Endothelial cell (in vitro differentiated cells): ENCODE measurements around the gene TAF4. TPM values are rescaled to one million over a fixed set of nuclear protein-coding genes. Genes with fewer than 3 reads are reported as not detected.

Source experiments
- DNase-seq: peaks from one replicate; pipeline ENCODE4 v3.0.0; 2021; ENCODE audit warnings: low spot score
- H3K27ac Mint-ChIP-seq: one replicate; pipeline ENCODE4 v1.8.0; 2021; ENCODE audit warnings: mixed read lengths, inconsistent platforms; ENCODE audit not compliant: unreplicated experiment
- H3K27me3 Mint-ChIP-seq: one replicate; pipeline ENCODE4 v1.8.0; 2021; ENCODE audit warnings: mild to moderate bottlenecking, moderate library complexity, mixed read lengths, inconsistent platforms; ENCODE audit not compliant: unreplicated experiment
- H3K36me3 Mint-ChIP-seq: one replicate; pipeline ENCODE4 v1.8.0; 2021; ENCODE audit warnings: mild to moderate bottlenecking, low read depth, mixed read lengths, inconsistent platforms; ENCODE audit not compliant: unreplicated experiment
- H3K4me1 Mint-ChIP-seq: one replicate; pipeline ENCODE4 v1.8.0; 2021; ENCODE audit warnings: mild to moderate bottlenecking, mixed read lengths, inconsistent platforms; ENCODE audit not compliant: unreplicated experiment
- H3K4me3 Mint-ChIP-seq: one replicate; pipeline ENCODE4 v1.8.0; 2021; ENCODE audit warnings: mild to moderate bottlenecking, mixed read lengths, inconsistent platforms; ENCODE audit not compliant: unreplicated experiment
- H3K9me3 Mint-ChIP-seq: one replicate; pipeline ENCODE4 v1.8.0; 2021; ENCODE audit warnings: mixed read lengths, inconsistent platforms; ENCODE audit not compliant: unreplicated experiment
- CTCF ChIP-seq: fragments of 200-600 bp; sonication (generic); IDR thresholded peaks from one replicate; pipeline ENCODE4 v1.5.0; 2021; ENCODE audit warnings: antibody characterized with exemption; ENCODE audit not compliant: unreplicated experiment
- total RNA-seq: library from RNA; stranded (reverse); fragmentation: NEBNext Ultra II Directional; extraction: Animal tissue kit (Norgen Biotek cat#: 25700); gene quantifications from one replicate; pipeline ENCODE4 v1.2.1, GENCODE V29; 2021; ENCODE audit not compliant: unreplicated experiment

TAF4 gene
- total RNA-seq, 1 donor from 2014 or later, result 14.2 TPM

- peaks cover 16% of the 10 kb centered on the region for H3K36me3 Mint-ChIP-seq
- H3K9me3 Mint-ChIP-seq, result no peaks in the 10 kb centered on the region
- TF ChIP-seq CTCF, result no peak
- peak overlapping the region; percentile 95 for H3K27ac Mint-ChIP-seq
- DNase-seq, result no peak
- H3K4me3 Mint-ChIP-seq, result peak overlapping the region; percentile 95
- H3K4me1 Mint-ChIP-seq, result peaks cover 14% of the 10 kb centered on the region
- peaks cover 25% of the 10 kb centered on the region for H3K27me3 Mint-ChIP-seq
Observed at GRCh38 chr20:62067547-62068260, 2.0 kb upstream of the TAF4 start.

- Mint-ChIP-seq H3K27me3 (peaks cover 27% of the 10 kb centered on the region), H3K4me1 (peaks cover 17% of the 10 kb centered on the region), H3K9me3 (no peaks in the 10 kb centered on the region), H3K4me3 (peak overlapping the region; percentile 95), H3K27ac (peak overlapping the region; percentile 95), H3K36me3 (peaks cover 16% of the 10 kb centered on the region)
- DNase-seq, result no peak
- TF ChIP-seq CTCF, result no peak
Observed at GRCh38 chr20:62066983-62067433, 1.3 kb upstream of the TAF4 start.

- peaks cover 16% of the 10 kb centered on the region for H3K36me3 Mint-ChIP-seq
- peaks cover 27% of the 10 kb centered on the region for H3K27me3 Mint-ChIP-seq
- DNase-seq, result peak; percentile 67
- H3K4me1 Mint-ChIP-seq, result peaks cover 17% of the 10 kb centered on the region
- no peak for TF ChIP-seq CTCF
- peak overlapping the region; percentile 95 for H3K4me3 Mint-ChIP-seq
- no peaks in the 10 kb centered on the region for H3K9me3 Mint-ChIP-seq
- peak overlapping the region; percentile 95 for H3K27ac Mint-ChIP-seq
Observed at GRCh38 chr20:62066339-62066982, 780 bp upstream of the TAF4 start.

GRCh38 chr20:62064770-62065673 is 659 bp downstream of the TAF4 start:
- peak; percentile 44 for DNase-seq
- Mint-ChIP-seq H3K27me3 (peaks cover 23% of the 10 kb centered on the region), H3K4me3 (no peak overlapping the region), H3K27ac (no peak overlapping the region), H3K4me1 (peaks cover 17% of the 10 kb centered on the region), H3K9me3 (no peaks in the 10 kb centered on the region), H3K36me3 (peaks cover 16% of the 10 kb centered on the region)
- TF ChIP-seq CTCF, result no peak
